Measurements from ENCODE around the gene ELMO2. TPM values are rescaled to one million over a fixed set of nuclear protein-coding genes. Genes with fewer than 3 reads are reported as not detected.
A peak's percentile ranks its signal among the peaks of the same experiment; 100 is the strongest.

The ELMO2 gene
- total RNA-seq, 1 donor from 2014 or later: 24.5 TPM

DNA sequence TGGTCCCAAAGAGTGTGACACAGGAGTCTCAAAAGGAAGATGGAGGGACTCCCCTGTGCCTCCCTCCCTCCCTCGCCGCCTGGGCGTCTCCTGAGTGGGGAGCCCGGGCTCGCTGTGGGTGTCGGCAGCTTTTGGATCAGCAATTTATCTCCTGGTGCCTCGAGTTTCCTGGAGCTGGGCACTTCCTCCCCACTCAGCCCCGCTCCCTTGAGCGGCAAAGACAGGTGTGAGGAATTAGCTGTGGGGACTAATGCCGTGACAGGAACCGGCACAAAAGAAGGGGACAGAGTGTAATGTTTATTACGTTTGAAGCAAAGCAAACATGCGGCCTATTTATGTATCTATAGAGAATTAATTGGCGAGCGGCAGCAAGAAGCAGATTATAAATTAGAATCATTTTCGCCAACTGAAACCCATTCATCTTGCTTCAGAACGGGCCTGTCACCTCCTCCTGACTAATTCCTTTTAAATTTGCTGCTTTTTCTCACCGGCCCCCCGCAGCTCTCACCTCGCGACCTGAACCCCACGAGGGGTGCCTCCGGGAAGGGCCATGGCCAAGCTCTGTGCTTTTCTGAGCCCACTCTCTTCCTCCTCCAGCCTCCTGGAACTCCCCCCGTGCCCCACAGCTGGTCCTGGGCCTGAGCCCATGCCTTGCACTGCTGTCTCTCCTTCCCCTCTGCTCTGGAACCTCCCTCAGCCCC, 89.3 kb downstream of the ELMO2 start:
- no peak overlapping the region for H3K27ac ChIP-seq (ENCODE audit: low read depth, low read length)
- H3K9me3 ChIP-seq (ENCODE audit: control insufficient read depth in 3 of 3, low read length in 3 of 3): no peaks in the 10 kb centered on the region
- peaks cover 4 to 15% (median 14%) of the 10 kb centered on the region in 3 donors for H3K4me1 ChIP-seq (ENCODE audit: control insufficient read depth in 3 of 3, insufficient read depth in 3 of 3, low read length in 3 of 3)
- peak overlapping the region in 2 of 3 donors; percentile 22 to 40 for H3K4me3 ChIP-seq (ENCODE audit: low read length in 3 of 3)
- H3K9ac ChIP-seq (ENCODE audit: low read depth in 1 of 3, low read length in 3 of 3): peak overlapping the region in 2 of 3 donors; percentile 32 to 54
- H3K36me3 ChIP-seq (ENCODE audit: control insufficient read depth in 3 of 3, insufficient read depth in 3 of 3, low read length in 3 of 3): no peaks in the 10 kb centered on the region
- peaks cover 26 to 43% (median 35%) of the 10 kb centered on the region in 3 donors for H3K27me3 ChIP-seq (ENCODE audit: control insufficient read depth in 3 of 3, insufficient read depth in 3 of 3, low read length in 3 of 3)

Other genes with a start within 250 kb of the ELMO2 start
- gene CDH22, start 98.1 kb downstream of the ELMO2 start, total RNA-seq: 0.52 TPM
- gene ZNF334, start 106.9 kb upstream of the ELMO2 start, total RNA-seq: 3.7 TPM
- gene OCSTAMP, start 144.0 kb upstream of the ELMO2 start, total RNA-seq: not detected
- gene SLC13A3, start 244.8 kb upstream of the ELMO2 start, total RNA-seq: 2.6 TPM

All from skeletal muscle tissue (tissue), 4 donors.